Activated naive CD4-positive, alpha-beta T cell treated with anti-CD3 and anti-CD28 coated beads, Interleukin-2, amount 10 ng/mL, durations not matched to agents 7 days and 5 days (primary cell): ENCODE results near the gene KDM2A.
"Not testable (repeated sequence)": the region's sequence is repeated elsewhere in the genome, so short reads cannot be mapped to it uniquely, and the experiment has no call there.

ENCODE experiments used
- CTCF ChIA-PET: fragments of 350-600 bp; sonication (Branson Sonifier 250); formaldehyde crosslinking; loops from one replicate; lab custom pipeline; 2021; ENCODE audit warnings: antibody characterized with exemption; lab: Charles Lee
- DNase-seq: peaks from one replicate; pipeline ENCODE4 v3.0.0-alpha.2; 2020
- H3K27ac Mint-ChIP-seq: one replicate; pipeline ENCODE4 v1.8.0; 2021; ENCODE audit warnings: mild to moderate bottlenecking, moderate library complexity, mixed read lengths
- H3K27me3 Mint-ChIP-seq: one replicate; pipeline ENCODE4 v1.8.0; 2021; ENCODE audit warnings: mild to moderate bottlenecking, mixed read lengths
- H3K36me3 Mint-ChIP-seq: one replicate; pipeline ENCODE4 v1.8.0; 2021; ENCODE audit warnings: mixed read lengths
- H3K4me1 Mint-ChIP-seq: one replicate; pipeline ENCODE4 v1.8.0; 2021; ENCODE audit warnings: mixed read lengths
- H3K4me3 Mint-ChIP-seq: one replicate; pipeline ENCODE4 v1.8.0; 2021; ENCODE audit warnings: mild to moderate bottlenecking, moderate library complexity, mixed read lengths
- H3K9me3 Mint-ChIP-seq: one replicate; pipeline ENCODE4 v1.8.0; 2021; ENCODE audit warnings: mixed read lengths

KDM2A gene

DNA sequence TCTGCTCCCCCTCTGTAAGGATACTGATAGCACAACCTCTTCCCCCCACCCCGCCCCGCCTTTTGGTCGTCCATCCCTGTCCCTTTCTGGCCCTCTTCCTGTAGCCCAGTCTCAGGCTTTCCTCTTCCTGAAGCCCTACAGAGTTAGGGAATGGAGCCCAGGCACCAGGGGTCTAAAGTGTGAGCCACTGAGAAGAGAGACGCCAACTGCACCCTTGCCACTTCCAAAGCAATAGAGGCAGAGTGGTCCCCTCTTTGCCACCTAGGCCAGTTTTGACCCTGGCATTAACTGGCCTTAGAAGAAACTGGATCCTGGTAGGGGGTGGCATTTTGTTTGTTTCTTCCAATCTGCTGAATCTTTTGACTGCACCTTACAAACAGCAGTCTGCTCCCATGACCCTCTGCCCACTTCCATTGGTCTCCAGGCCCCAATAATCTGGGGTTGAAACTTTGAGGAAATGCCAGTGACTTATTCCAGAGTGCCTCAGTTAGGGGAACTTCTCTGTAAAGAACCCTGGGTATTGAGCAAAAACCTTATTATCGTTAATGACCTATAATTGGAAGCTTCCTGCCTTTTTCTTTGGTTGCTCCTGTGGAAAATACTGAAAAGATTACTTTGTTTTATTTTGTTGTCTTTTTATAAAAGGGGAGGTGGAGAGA, 137.5 kb downstream of the KDM2A start:
- peak overlapping the region; percentile 52 for H3K27ac Mint-ChIP-seq
- peaks cover 55% of the 10 kb centered on the region for H3K36me3 Mint-ChIP-seq
- no peak for DNase-seq
- CTCF ChIA-PET, result no interaction called here
- H3K4me1 Mint-ChIP-seq, result peaks cover 52% of the 10 kb centered on the region
- peaks cover 7% of the 10 kb centered on the region for H3K27me3 Mint-ChIP-seq
- H3K9me3 Mint-ChIP-seq, result no peaks in the 10 kb centered on the region
- H3K4me3 Mint-ChIP-seq, result no peak overlapping the region

DNA sequence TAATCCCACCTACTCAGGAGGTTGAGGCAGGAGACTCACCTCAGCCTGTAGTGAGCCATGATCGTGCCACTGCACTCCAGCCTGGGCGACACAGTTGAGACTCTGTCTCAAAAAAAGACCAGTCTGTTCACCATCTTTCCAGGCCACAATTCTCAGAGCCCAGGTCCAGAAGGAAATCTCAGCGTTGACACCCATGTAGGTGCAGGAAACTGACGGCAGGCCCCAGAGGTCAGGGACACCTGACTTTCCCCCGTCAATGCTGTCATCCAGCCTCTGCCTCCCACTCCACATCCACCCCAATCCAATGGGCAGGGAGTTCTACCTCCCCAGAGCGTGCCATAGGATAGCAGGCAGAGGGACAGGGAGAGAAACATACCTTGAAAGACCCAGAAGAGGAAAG, 141.3 kb downstream of the KDM2A start:
- no peaks in the 10 kb centered on the region for H3K9me3 Mint-ChIP-seq
- H3K4me3 Mint-ChIP-seq, result no peak overlapping the region
- peaks cover 20% of the 10 kb centered on the region for H3K36me3 Mint-ChIP-seq
- H3K27me3 Mint-ChIP-seq, result peaks cover 10% of the 10 kb centered on the region
- CTCF ChIA-PET, result no interaction called here
- peak; percentile 17 for DNase-seq
- no peak overlapping the region for H3K27ac Mint-ChIP-seq
- H3K4me1 Mint-ChIP-seq, result peaks cover 48% of the 10 kb centered on the region

DNA sequence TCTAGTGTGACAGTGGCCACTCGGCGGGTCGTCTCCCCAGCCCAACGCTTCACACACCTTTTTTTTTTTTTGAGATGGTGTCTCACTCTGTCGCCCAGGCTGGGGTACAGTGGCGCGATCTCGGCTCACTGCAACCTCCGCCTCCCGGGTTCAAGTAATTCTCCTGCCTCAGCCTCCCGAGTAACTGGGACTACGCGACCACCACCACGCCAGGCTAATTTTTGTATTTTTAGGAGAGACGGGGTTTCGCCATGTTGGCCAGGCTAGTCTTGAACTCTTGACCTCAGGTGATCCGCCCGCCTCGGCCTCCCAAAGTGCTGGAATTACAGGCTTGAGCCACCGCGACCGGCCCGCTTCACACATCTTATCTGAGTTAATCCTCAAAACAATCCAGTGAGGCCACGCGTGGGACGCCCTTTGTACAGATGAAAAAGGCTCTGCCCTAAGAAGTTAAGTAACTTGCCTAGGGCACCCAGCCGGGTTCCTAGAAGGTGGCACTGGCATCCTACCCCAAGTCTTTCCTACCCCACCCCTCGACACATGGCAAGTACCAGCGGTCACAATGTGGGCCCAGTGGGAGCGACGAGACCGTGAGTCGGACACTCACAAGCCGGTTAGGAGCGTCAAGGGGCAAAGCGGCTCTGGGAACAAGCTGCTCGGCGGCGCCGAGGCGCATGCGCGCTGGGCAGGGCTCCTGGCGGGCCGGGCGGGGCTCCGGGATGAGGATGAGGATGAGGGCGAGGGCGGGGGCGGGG, 142.0 kb downstream of the KDM2A start:
- CTCF ChIA-PET, result interaction anchor here (1.0 to 4.9 kb wide), 11 partner anchors 10 to 121 kb away, joined by 4 to 117 read pairs (median 7); partner anchors contain the start of genes ANKRD13D and POLD4
- H3K9me3 Mint-ChIP-seq, H3K27ac Mint-ChIP-seq: not testable (repeated sequence)
- peak; percentile 66 for DNase-seq
- Mint-ChIP-seq H3K4me3 (peak overlapping the region; percentile 58), H3K36me3 (peaks cover 13% of the 10 kb centered on the region), H3K4me1 (peaks cover 49% of the 10 kb centered on the region), H3K27me3 (peaks cover 10% of the 10 kb centered on the region)

DNA sequence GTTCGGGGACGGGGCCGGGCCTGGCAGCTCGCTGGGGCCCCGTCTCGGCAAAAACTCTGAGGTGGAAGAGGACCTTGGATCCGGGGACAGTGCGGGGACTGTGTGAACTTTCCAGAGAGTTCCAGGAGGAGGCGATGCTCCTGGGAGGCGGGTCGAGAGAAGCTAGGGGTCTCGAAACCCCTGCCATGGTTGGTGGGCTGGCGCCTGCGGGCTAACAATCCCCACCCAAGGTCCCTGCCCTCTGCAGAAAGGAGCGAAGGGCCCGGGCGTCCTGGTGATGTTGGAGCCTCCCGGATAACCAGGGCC, 142.5 kb downstream of the KDM2A start:
- Mint-ChIP-seq H3K4me3 (no peak overlapping the region), H3K27ac (no peak overlapping the region)

DNA sequence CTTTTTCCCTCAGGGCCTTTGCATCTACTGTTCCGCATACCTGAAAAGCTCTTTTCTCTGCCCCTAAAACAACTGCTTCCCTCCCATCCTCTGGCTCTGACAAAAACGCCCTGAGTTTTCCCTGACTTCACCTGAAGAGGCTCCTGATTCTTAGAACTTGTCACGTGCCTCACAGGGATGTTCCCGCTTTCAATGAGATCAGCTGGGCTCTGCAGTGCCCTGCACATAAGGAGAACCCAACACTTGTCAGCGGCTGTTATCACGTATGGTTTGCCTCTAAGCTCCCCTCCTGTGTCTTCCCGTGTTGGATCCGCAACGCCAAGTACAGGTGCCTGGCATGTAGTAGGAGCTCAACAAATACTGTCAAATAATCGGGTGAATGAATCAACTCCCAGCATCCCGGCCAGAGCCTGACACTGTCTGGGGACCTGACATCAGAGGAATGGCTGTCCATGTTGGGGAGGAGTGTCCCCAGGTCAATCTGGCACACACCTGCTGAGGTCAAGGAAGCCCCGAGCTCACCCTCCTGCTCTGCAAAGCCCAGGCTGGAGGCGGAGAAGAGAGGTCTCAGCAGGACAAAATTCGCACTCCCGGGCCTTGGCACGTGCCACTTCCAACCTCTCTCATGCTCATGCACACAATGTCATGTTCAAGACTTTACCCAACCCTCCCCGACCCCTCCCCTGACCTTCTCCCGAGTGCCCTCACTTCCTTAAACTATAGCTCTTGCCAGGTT, 143.1 kb downstream of the KDM2A start:
- H3K4me3 Mint-ChIP-seq, result peak overlapping the region; percentile 45
- H3K27me3 Mint-ChIP-seq, result peaks cover 10% of the 10 kb centered on the region
- H3K36me3 Mint-ChIP-seq, result peaks cover 7% of the 10 kb centered on the region
- peak; percentile 20 for DNase-seq
- H3K9me3 Mint-ChIP-seq, result no peaks in the 10 kb centered on the region
- H3K4me1 Mint-ChIP-seq, result peaks cover 47% of the 10 kb centered on the region
- peak overlapping the region; percentile 73 for H3K27ac Mint-ChIP-seq
- CTCF ChIA-PET, result interaction anchor here (0.8 to 4.9 kb wide), 21 partner anchors 9 to 122 kb away, joined by 3 to 117 read pairs (median 6); partner anchors contain the start of genes ANKRD13D, CLCF1 and POLD4

More for the DNA sequence above, 142.5 kb downstream of the KDM2A start:
- no peak for DNase-seq
- Mint-ChIP-seq H3K9me3 (no peaks in the 10 kb centered on the region), H3K36me3 (peaks cover 11% of the 10 kb centered on the region), H3K27me3 (peaks cover 10% of the 10 kb centered on the region), H3K4me1 (peaks cover 49% of the 10 kb centered on the region)
- CTCF ChIA-PET, result interaction anchor here (0.9 to 4.9 kb wide), 17 partner anchors 9 to 123 kb away, joined by 3 to 117 read pairs (median 7); partner anchors contain the start of genes ANKRD13D, CLCF1 and POLD4

DNA sequence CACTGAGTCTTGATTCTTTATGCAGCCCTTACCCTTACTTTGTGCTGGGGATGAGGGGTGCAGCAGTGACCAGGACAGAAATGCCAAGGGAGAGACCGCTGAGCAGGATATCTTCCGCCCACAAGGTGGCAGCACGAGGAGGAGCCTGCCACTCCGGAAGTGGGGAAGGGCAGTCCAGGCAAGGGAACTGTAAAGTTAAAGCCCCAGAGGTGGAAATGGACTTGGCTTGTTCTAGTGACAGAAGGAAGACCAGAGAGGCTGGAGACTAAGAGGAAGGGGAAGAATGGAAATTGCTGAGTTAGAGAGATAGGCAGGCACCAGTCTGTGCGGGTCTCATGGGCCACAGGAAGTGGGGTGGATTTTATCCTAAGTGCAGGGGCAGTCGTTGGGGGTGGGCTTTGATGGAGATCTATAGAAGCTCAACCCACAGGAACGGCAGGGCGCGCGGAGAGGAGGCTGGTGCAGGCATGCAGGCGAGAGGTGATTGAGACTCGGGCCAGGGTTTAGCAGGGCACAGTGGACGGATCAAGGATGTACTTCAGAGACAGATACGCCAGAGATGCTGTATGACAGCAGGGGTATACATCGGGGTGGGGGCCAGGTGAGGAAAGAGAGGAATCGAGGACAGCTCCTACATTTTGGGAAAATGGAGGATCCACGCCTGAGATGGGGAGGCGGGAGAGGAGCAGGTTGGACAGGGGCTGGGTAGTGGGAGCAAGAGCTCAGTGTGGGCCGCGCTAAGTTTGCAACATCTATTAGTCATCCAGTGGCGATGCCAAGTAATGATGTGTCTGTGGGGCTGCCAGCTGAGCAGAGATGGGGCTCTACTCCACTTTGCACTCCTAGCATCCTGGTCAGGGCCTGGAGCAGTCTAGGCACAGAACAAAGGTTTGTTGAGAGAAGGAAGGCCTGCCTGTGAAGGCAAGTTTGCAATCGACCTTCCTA, 143.9 kb downstream of the KDM2A start:
- H3K27me3 Mint-ChIP-seq, result peaks cover 10% of the 10 kb centered on the region
- peak overlapping the region; percentile 24 for H3K4me3 Mint-ChIP-seq
- CTCF ChIA-PET, result interaction anchor here (0.6 to 4.9 kb wide), 23 partner anchors 8 to 121 kb away, joined by 3 to 117 read pairs (median 7); partner anchors contain the start of genes CLCF1, POLD4 and SSH3
- DNase-seq, result peak; percentile 85
- no peaks in the 10 kb centered on the region for H3K9me3 Mint-ChIP-seq
- peaks cover 47% of the 10 kb centered on the region for H3K4me1 Mint-ChIP-seq
- peaks cover 12% of the 10 kb centered on the region for H3K36me3 Mint-ChIP-seq
- peak overlapping the region; percentile 73 for H3K27ac Mint-ChIP-seq

DNA sequence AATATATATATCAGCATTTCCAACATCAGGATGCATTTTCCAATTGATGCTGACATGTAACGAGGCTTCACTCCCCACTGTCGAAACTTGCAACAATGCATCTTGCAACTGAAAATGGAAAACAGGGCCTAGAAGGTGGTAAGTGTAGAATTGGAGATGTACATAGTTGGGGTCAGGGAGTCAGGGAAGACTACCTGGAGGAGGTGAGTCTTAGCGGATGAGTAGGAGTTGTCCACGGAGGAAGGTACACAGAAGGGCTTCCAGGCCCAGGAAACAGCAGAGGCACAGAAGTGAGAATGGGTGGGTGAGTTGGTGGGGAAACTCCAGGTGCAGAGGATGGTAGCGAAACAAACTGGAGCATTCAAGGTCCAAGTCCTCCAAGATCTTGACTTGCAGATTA, 145.2 kb downstream of the KDM2A start:
- Mint-ChIP-seq H3K36me3 (peaks cover 24% of the 10 kb centered on the region), H3K27me3 (peaks cover 10% of the 10 kb centered on the region), H3K9me3 (no peaks in the 10 kb centered on the region), H3K4me1 (peaks cover 56% of the 10 kb centered on the region), H3K27ac (no peak overlapping the region), H3K4me3 (peak overlapping the region; percentile 4)
- DNase-seq, result peak; percentile 21
- CTCF ChIA-PET, result interaction anchor here (0.6 to 4.9 kb wide), 7 partner anchors 13 to 291 kb away, joined by 3 to 117 read pairs (median 7); partner anchors contain the start of gene SSH3

DNA sequence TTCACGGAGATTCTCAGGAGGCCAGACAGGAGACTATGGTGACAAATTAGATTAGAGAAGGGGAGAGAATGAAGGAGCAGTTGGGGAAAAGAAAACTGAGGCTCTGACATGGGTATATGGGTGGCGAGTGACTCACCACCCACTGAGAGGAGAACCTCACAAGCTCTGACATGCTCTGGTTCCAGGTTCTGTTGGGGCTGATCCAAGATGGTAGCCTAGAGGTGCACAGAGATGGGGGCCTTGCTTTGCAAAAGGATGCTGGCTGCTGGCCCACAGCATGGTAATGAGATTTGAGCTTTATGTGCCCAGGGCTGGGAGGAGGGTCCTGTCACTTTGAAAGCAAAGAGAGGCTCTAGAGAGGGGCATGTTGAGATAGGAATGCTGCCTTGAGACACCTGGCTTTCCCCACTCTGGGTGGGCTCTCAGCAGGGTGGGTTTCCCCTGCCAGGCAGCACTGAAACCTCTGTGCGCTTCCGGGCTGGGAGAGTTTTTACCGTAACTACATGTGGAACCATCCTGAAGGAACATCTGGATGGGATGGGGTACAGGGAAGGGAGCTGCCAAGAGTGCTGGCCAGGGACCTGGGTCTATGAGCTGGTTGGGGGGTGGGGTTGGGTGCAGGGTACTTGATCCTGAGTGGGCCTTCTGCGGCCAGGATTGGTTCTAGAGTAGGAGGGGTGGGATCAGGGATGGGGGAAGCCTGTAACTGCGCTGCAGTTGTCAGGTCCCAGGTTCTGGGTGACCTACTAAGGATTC, 146.0 kb downstream of the KDM2A start:
- H3K27me3 Mint-ChIP-seq, result peaks cover 10% of the 10 kb centered on the region
- H3K4me1 Mint-ChIP-seq, result peaks cover 62% of the 10 kb centered on the region
- H3K27ac Mint-ChIP-seq, result peak overlapping the region; percentile 78
- DNase-seq, result peak; percentile 23
- H3K4me3 Mint-ChIP-seq, result peak overlapping the region; percentile 75
- H3K9me3 Mint-ChIP-seq, result no peaks in the 10 kb centered on the region
- peaks cover 28% of the 10 kb centered on the region for H3K36me3 Mint-ChIP-seq
- CTCF ChIA-PET, result interaction anchor here (0.7 to 4.9 kb wide), 10 partner anchors 12 to 117 kb away, joined by 3 to 117 read pairs (median 5); partner anchors contain the start of gene SSH3

DNA sequence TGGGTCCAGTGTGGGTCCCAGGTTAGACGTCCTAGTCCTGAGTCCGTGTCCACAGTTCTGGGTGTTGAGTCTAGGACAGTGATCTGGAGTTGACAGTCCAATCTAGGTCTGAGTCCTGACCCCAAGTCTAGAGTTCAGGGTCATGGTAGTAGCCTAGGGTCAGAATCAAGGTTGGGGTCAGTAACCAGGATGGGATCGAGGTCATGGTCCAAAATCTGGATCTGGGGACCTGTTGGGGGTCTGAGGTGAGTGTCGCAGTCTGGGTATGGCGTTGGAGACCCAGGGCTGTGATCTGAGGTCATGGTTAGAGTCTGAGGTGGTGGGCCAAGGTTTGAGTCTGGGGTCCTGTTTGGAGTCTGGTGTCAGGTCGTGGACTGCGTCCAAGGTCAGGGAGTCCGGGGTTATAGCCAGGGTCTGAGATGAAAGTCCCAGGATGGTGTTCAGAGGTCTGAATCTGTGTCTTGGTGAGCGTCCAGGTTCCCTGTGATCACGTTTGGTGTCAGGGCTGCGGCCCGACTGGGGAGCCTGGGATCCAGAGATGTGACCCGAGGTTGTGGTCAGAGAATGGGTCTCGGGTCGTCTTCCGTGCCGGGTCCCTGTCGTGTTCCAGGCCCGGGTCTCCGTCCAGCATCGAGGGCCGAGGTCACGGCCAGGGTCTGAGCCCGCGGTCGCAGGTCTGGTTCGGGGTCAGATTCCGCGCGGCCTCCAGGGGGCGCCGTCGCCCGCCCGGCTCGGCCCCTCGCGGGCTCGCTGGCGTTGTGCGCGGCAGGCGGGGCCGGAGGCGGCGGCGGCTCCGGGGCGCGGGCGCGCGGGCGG, 146.8 kb downstream of the KDM2A start:
- DNase-seq, result peak; percentile 79
- H3K27ac Mint-ChIP-seq, result peak overlapping the region; percentile 79
- H3K36me3 Mint-ChIP-seq, result peaks cover 36% of the 10 kb centered on the region
- peak overlapping the region; percentile 75 for H3K4me3 Mint-ChIP-seq
- peaks cover 10% of the 10 kb centered on the region for H3K27me3 Mint-ChIP-seq
- H3K4me1 Mint-ChIP-seq, result peaks cover 67% of the 10 kb centered on the region
- H3K9me3 Mint-ChIP-seq, result no peaks in the 10 kb centered on the region
- CTCF ChIA-PET, result interaction anchor here (0.7 to 4.9 kb wide), 12 partner anchors 12 to 116 kb away, joined by 3 to 117 read pairs (median 5); no protein-coding TSS in a partner anchor

DNA sequence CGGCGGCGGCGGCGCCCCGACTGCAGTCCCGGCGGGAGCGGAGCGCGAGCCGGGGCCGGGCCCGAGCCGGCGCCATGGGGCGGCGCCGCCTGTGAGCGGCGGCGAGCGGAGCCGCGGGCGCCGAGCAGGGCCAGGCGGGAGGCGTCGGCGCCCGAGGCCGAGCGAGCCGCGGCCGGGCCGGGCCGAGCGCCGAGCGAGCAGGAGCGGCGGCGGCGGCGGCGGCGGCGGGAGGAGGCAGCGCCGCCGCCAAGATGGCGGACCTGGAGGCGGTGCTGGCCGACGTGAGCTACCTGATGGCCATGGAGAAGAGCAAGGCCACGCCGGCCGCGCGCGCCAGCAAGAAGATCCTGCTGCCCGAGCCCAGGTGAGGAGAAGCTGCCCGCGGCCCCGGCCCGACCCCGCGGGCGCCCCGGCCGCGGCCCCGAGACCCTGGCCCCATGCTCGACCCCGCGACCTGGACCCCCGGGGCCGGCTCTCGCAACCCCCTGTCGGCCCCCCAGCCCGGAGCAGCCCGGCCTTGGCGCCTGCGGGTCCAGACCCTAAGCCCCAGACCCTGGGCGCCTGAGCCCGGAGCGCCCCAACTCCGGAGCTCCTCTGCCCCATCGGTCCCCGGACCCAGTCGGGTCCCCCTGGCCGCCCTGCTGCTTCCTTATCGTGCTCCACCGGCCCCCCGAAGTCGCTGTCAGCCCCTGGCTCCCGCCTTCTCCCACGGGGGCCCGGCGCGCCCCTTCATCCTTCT, 147.6 kb downstream of the KDM2A start, which contains the start of gene GRK2:
TSS of gene GRK2 (plus strand) at position 25 of the 739 bp plus-strand sequence. CDS start at position 252, 227 bp downstream.
- Mint-ChIP-seq H3K27ac (peak within 1 kb of the TSS; percentile 98), H3K4me1 (peaks cover 70% of the 10 kb centered on the region), H3K4me3 (peak within 1 kb of the TSS; percentile 96), H3K36me3 (peaks cover 43% of the 10 kb centered on the region), H3K27me3 (peaks cover 3% of the 10 kb centered on the region), H3K9me3 (no peaks in the 10 kb centered on the region)
- CTCF ChIA-PET, result interaction anchor here (1.0 to 2.5 kb wide), 4 partner anchors 11 to 79 kb away, joined by 4 to 15 read pairs (median 8); no protein-coding TSS in a partner anchor
- DNase-seq, result peak; percentile 59
